H7 (cell line): ENCODE results near the gene CUEDC2. TPM values are rescaled to one million over a fixed set of nuclear protein-coding genes. Genes with fewer than 3 reads are reported as not detected.

ENCODE experiments used
- DNase-seq: peaks from one replicate; pipeline ENCODE4 v3.0.0; 2012
- H3K27me3 ChIP-seq: 2 replicates; pipeline ENCODE4 v1.6.0; 2011; ENCODE audit warnings: mild to moderate bottlenecking, low read length; ENCODE audit not compliant: control insufficient read depth, insufficient read depth
- H3K36me3 ChIP-seq: replicated peaks from 2 replicates; pipeline ENCODE4 v1.5.1; 2011; ENCODE audit warnings: low read length; ENCODE audit not compliant: control insufficient read depth, insufficient read depth
- H3K4me3 ChIP-seq: 2 replicates; pipeline ENCODE4 v1.5.1; 2011; ENCODE audit warnings: low read depth, mild to moderate bottlenecking, control low read depth, low read length, moderate library complexity; ENCODE audit not compliant: insufficient read depth
- total RNA-seq: library from RNA; depleted of rRNA; stranded (reverse); fragments of >200 nt; shearing (Covaris generic); gene quantifications from 2 replicates; pipeline ENCODE4 v1.2.3, GENCODE V29; 2014

The CUEDC2 gene
- total RNA-seq, 1 experiment from 2014 or later = 64.7 TPM

DNA sequence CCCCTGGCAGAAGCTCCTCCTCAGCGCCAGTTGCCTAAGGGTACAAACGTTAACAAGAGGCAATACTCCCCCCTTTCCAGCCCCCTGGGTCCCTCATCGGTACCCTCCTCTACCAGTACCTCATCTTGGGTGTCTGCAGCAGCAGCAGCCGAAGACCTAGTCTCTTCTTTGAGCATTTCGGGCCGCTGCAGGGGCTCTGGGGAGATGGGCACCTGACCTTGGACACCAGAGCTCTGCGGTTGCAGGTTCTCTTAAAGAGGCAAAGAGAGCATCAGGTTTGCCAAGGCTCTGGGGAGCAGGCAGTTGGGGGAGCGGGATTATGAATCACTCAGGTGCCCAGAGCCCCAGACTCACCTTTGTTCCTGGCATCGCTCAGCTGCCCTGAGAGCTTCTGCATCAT lies 8.2 kb downstream of the CUEDC2 start:
- DNase-seq = no peak
- Histone ChIP-seq H3K36me3 (peaks cover 1% of the 10 kb centered on the region), H3K4me3 (no peak overlapping the region), H3K27me3 (peaks cover 9% of the 10 kb centered on the region; the same call in 1 of the 2 replicates)

DNA sequence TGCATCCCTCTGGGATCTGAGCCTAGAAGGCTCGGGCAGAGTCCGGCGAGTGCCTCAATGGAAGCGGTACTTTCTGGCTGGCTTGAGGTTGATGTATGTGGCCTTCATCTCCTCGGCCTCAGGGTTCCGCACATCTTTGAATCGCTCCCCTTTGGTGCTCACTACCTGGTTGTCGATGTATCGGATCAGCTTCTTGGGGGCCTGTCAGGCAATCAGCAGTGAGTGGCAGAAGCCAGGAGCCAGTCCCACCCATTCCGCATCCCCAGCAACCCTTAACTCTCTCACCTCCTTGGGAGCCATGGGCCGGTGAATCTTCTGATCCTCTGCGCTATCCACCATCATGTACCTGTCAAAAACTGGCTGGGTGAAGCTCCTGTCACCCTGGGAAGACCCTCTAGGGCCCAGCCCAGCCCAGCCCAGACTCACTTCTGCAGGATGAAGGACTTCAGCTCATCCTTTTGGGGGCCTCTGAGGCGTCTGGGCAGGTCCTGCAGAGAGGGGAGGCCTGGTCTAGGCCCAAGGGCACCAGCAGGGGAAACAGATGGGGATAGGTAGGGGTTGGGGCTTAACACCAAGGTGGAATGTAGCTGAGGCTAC lies 8.9 kb downstream of the CUEDC2 start:
- no peak for DNase-seq
- Histone ChIP-seq H3K27me3 (peaks cover 9% of the 10 kb centered on the region; the same call in 1 of the 2 replicates), H3K36me3 (peaks cover 1% of the 10 kb centered on the region), H3K4me3 (no peak overlapping the region)

DNA sequence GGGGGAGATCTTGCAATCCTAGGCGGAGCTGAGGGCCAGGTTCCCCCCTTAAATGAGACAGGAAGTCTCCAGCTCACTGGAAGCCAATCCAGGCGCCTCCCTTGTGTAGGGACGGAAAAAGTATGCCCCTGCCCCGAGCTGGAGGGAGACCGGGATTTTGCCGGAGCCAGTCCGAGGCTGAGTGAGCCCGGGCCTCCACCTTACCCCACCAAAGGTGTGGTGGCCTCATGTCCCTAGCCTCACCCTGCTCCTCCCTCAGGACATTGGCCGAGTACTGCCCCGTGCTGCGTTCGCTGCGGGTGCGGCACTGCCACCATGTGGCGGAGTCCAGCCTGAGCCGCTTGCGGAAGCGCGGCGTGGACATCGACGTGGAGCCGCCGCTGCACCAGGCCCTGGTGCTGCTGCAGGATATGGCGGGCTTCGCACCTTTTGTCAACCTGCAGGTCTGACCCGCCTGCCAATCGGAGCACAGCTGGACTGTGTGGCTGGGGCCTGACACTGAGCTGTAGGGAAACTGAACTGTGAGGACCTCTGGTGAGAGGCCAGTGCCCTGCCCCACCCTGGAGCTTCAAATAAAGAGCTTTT lies 9.7 kb downstream of the CUEDC2 start:
- DNase-seq = peak; percentile 90
- Histone ChIP-seq H3K36me3 (peaks cover 1% of the 10 kb centered on the region), H3K4me3 (peak overlapping the region; percentile 97), H3K27me3 (peaks cover 9% of the 10 kb centered on the region; the same call in 1 of the 2 replicates)

DNA sequence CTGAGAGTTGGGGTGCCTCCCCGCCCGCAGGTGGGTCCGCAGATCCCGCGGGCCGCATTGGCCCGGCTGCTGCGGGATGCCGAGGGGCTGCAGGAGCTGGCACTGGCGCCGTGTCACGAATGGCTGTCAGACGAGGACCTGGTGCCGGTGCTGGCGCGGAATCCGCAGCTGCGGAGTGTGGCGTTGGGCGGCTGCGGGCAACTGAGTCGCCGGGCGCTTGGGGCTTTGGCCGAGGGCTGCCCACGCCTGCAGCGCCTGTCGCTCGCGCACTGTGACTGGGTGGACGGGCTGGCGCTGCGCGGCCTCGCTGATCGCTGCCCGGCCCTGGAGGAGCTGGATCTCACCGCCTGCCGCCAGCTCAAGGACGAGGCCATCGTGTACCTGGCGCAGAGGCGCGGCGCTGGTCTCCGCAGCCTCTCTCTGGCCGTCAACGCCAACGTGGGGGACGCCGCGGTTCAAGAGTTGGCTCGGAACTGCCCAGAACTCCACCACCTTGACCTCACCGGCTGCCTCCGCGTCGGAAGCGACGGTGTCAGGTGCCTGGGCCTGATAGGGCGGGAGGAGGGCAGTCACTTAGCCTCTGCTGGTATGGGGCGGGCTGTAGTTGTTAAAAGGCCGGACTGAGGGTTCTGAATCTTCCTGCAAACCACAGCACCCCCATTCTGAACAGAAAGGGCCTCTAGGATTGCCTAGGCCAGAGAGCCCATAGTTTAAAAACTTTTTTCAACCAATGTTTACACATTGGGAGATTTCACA lies 10.4 kb downstream of the CUEDC2 start:
- peak overlapping the region; percentile 97 for H3K4me3 ChIP-seq
- DNase-seq = peak; percentile 74
- peaks cover 9% of the 10 kb centered on the region; the same call in 1 of the 2 replicates for H3K27me3 ChIP-seq
- H3K36me3 ChIP-seq = peaks cover 1% of the 10 kb centered on the region

DNA sequence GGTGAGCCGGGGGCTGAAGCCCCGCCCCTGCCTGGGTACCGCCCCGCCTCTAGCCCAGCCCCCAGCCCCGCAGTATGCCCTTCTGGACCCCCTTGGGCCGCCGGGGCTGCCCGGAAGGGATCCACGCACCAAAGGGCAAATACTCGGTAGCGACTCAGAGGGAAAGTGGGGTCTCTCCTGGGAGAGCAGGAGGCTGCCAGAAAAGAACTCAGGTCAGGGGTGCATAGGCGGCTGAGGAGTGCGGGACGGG lies 10.9 kb downstream of the CUEDC2 start:
- Histone ChIP-seq H3K27me3 (peaks cover 9% of the 10 kb centered on the region; the same call in 1 of the 2 replicates), H3K4me3 (peak overlapping the region; percentile 97), H3K36me3 (peaks cover 1% of the 10 kb centered on the region)
- DNase-seq = no peak

DNA sequence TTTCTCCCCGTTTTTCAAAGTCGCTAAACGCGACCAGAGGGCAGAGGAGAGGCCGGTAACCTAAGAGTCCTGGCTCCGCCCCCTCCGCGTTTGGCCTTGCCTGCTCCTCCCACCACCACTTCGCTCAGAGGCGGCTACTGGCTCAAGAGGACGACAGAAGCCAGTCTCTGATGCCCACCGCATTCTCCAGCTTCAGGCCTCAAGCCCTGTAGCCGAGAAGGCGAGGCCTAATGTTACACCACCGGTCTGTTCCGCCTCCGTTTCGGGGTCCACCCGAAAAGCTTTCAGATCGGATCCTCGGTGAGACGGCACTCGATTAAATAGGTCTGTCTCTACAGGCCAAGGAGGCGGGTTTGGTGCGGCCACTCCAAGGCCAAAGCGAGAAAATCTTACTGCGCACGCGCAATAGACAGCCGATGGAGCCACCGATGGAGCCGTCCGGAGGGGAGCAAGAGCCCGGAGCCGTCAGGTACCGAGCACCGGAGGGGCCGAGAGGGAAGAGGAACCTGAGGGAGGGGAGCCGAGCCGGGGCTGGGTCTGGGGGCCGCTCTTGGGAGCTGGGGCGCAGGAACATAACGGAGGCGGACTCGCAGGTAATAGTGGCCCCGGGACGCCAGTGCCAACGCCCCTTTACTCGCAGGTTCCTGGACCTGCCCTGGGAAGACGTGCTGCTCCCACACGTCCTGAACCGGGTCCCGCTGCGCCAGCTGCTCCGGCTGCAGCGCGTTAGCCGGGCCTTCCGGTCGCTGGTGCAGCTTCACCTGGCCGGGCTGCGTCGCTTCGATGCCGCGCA lies 11.5 kb downstream of the CUEDC2 start, which contains the start of gene FBXL15:
Gene FBXL15 (plus strand): TSS at position 123 of the 793 bp plus-strand sequence. CDS start 294 bp downstream, at position 417.
- H3K36me3 ChIP-seq = peaks cover 1% of the 10 kb centered on the region
- H3K4me3 ChIP-seq = peak within 1 kb of the TSS; percentile 97
- DNase-seq = peak; percentile 98
- H3K27me3 ChIP-seq = peaks cover 9% of the 10 kb centered on the region; the same call in 1 of the 2 replicates

DNA sequence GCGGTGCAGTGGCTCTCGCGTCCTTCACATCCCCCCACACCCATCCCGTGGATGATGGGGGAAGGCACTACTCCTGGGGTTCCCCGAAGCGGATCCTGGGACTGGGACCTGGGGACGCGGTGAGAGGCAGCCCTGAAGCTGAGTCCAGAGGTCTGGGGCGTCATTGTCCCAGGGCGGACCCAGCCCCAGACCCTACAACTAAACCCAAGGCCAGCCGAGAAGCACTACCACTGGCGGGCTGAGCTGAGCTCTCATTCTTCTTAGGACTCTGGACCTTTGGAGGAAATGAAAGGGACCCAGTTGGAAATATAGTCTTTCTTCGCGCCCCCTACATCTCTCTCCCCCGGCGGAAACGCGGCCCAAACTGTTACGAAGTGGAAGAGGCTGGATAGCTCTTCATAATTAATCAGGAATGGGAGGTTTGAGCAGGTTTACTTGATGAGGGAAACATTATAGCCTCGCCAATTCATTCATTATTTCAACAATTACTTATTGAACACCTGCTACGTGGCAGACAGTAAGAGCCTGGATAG lies 12.1 kb downstream of the CUEDC2 start:
- Histone ChIP-seq H3K36me3 (peaks cover 1% of the 10 kb centered on the region), H3K4me3 (peak overlapping the region; percentile 97), H3K27me3 (peaks cover 9% of the 10 kb centered on the region; the same call in 1 of the 2 replicates)
- DNase-seq = peak; percentile 69

DNA sequence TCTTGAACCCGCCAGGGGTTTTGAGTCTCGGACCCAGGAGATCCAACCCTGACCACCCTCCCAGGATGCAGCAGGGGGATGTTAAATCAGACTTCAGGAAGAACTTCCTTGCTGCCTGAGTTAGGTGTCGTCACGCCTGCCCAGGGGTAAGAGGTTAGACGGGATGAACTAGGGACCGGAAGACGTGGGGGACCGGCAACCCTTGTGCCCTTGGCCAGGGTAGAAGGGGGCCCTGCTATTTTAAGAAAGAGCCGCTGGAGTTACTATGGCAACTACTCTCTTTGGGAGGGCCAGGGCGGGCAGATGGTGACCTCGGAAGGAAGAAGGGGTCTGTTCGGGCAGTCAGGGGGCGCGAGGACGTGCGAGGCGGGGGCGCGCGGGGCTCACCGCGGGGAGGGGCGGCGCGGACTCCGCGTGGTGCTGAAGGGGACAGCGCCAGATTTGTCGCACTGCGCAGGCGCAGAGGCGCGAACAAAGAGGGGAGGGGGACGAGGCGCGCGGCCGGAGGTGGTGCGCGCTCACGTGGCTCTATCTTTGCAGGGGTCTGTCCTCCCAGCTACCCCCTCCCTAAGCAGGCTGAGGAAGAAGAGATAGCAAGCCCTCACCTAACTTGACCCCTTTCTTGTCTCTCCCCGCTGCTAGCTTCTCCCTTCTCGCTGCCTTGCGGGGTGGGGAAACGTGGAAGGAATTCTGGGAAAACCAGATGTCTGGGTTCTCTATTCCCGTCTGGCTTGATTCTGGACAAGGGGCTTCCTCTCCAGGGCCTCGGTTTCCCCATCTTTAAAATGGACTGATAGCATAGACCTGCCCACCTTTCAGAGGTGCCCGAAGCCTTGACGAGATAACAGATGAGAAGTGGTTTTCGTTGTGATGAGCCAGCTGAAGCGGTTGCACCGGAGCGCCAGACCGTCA lies 12.8 kb downstream of the CUEDC2 start:
- Histone ChIP-seq H3K27me3 (peaks cover 9% of the 10 kb centered on the region; the same call in 1 of the 2 replicates), H3K4me3 (peak overlapping the region; percentile 97), H3K36me3 (peaks cover 1% of the 10 kb centered on the region)
- DNase-seq = peak; percentile 99

DNA sequence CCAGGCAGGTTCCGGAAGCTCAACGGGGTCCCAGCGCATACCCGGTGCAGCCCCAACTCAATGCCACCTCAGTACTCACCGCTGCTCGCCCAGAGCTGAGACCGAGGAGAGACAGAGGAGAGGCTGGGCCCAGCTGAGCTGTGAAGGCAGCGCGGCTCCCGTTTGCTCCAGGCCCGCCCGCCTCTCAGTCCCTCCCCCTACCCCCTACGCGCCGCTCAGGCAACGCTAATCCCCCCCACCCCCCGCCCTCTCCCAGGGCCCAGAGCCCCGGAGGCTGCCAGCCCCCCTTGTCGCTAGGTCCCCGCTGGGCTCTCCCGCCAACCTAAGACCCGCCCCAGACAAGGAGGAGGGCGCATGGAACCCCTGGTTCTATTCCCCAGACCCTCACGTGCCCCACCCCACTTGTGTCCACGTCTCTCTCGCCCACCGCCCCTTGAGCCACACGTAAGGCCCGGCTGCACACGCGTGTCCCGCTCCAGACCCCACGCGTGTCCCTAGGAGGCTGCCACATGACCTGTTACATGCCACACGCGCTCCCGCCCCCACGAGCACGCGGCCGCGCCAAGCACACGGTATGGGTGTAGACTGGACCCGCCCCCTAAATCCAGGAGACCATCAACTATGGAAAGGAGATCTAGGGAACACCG lies 13.6 kb downstream of the CUEDC2 start, which contains the start of gene PSD:
Gene PSD (minus strand): TSS at position 164 of the 647 bp plus-strand sequence. CDS start 1,747 bp downstream, outside the sequence.
- Histone ChIP-seq H3K27me3 (peaks cover 9% of the 10 kb centered on the region; the same call in 1 of the 2 replicates), H3K4me3 (peak within 1 kb of the TSS; percentile 97), H3K36me3 (no peaks in the 10 kb centered on the region; the same call in none of the 2 replicates)
- DNase-seq = peak; percentile 97

DNA sequence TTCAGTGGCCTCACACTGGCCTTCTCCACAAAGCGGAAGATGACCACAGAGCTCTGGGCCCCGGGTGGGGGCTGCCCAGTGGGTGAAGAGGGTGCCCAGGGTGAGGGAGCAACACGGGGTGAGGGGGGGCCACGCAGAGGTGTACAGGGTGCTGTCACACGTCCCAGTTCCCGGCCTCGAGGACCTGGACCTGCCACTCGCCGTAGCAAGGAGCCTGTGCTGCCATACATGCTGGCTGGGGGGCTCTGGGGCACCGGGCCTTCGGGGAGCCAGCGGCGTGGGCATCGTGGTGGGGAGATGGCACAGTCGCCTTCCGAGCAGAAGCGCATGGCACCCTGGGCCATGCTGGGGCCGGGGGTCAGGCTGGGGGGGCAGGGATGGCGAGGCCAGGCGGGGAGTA lies 15.7 kb downstream of the CUEDC2 start:
- Histone ChIP-seq H3K4me3 (no peak overlapping the region), H3K36me3 (no peaks in the 10 kb centered on the region), H3K27me3 (peaks cover 8% of the 10 kb centered on the region)
- peak; percentile 54 for DNase-seq

DNA sequence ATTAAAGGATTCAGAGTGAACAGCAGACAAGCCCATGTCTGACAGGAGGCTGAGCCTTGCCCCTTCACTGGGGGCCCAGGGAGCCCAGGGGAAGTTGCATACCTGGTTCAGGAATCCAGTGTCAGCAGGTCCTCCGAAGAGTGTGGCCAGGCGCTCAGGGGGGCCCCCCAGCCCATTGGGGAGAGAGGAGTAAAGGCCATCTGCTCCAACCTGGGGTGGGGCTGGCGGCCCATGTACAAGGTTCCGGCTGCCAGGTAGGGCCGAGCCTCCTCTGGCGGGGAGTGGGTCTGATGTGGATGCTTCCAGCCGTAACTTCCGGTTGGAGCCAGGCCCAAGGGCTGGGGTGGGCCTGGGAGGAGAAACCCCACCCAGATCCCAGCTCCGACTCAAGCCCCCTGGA lies 16.1 kb downstream of the CUEDC2 start:
- Histone ChIP-seq H3K4me3 (no peak overlapping the region), H3K36me3 (no peaks in the 10 kb centered on the region), H3K27me3 (peaks cover 8% of the 10 kb centered on the region)
- no peak for DNase-seq

DNA sequence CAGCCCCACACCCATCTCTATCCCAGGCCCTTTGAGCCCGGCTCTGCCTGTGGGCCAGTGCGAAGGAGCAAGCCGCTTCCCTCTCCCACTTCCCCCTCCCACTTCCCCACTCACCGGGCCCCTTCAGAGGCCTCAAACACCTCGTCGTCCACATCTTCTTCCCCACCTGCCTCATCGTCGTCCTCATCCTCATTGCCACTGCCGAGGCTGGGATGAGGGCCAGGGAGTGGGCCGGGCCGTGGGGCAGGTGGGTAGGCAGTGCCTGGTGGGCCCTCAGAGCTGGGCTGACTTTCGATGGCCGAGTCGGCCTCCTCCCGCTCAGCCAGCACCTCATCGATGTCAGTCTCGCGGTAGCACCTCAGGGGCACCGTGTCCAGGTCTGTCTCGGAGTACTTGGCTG lies 17.6 kb downstream of the CUEDC2 start:
- peaks cover 23% of the 10 kb centered on the region for H3K27me3 ChIP-seq
- DNase-seq = peak; percentile 55
- H3K4me3 ChIP-seq = no peak overlapping the region
- no peaks in the 10 kb centered on the region for H3K36me3 ChIP-seq
